RWPE2 (cell line): Measurements from ENCODE around the gene IPO8.

Experiments
- ATAC-seq: fragments of 200-7000 bp; cut with Tn5 transposase; 3 replicates; pipeline ENCODE4 v1.9.1; 2021; ENCODE audit warnings: low read depth
- DNase-seq: peaks from one replicate; pipeline ENCODE4 v3.0.0-alpha.2; 2020; ENCODE audit warnings: low spot score
- H3K27ac ChIP-seq: fragments of 450-650 bp; 2 replicates; pipeline ENCODE4 v1.5.1; 2017; ENCODE audit warnings: mild to moderate bottlenecking; ENCODE audit not compliant: poor library complexity, severe bottlenecking
- H3K27me3 ChIP-seq: fragments of 250-450 bp; sonication (Bioruptor Pico); 2 replicates; pipeline ENCODE4 v1.5.1; 2021; ENCODE audit warnings: mild to moderate bottlenecking, moderate library complexity; ENCODE audit not compliant: insufficient read depth, poor library complexity, severe bottlenecking
- H3K36me3 ChIP-seq: fragments of 250-450 bp; sonication (Bioruptor Pico); 2 replicates; pipeline ENCODE4 v1.5.1; 2020; ENCODE audit warnings: low read depth, mild to moderate bottlenecking, moderate library complexity
- H3K4me1 ChIP-seq: fragments of 250-450 bp; sonication (Bioruptor Pico); 2 replicates; pipeline ENCODE4 v1.5.1; 2021; ENCODE audit warnings: mild to moderate bottlenecking, moderate library complexity; ENCODE audit not compliant: insufficient read depth, poor library complexity, severe bottlenecking
- H3K4me3 ChIP-seq: fragments of 250-450 bp; sonication (Bioruptor Pico); 2 replicates; pipeline ENCODE4 v1.5.1; 2021; ENCODE audit warnings: mild to moderate bottlenecking, moderate library complexity; ENCODE audit not compliant: severe bottlenecking
- H3K9me3 ChIP-seq: fragments of 250-450 bp; sonication (Bioruptor Pico); 2 replicates; pipeline ENCODE4 v1.5.1; 2021; ENCODE audit warnings: mild to moderate bottlenecking, moderate library complexity; ENCODE audit not compliant: severe bottlenecking
- TF ChIP-seq, protein P1 (sequence below): fragments of 450-650 bp; IDR thresholded peaks from one replicate; pipeline ENCODE4 v1.5.1; 2017; ENCODE audit warnings: mild to moderate bottlenecking, moderate library complexity; ENCODE audit not compliant: poor library complexity, severe bottlenecking

The IPO8 gene

DNA sequence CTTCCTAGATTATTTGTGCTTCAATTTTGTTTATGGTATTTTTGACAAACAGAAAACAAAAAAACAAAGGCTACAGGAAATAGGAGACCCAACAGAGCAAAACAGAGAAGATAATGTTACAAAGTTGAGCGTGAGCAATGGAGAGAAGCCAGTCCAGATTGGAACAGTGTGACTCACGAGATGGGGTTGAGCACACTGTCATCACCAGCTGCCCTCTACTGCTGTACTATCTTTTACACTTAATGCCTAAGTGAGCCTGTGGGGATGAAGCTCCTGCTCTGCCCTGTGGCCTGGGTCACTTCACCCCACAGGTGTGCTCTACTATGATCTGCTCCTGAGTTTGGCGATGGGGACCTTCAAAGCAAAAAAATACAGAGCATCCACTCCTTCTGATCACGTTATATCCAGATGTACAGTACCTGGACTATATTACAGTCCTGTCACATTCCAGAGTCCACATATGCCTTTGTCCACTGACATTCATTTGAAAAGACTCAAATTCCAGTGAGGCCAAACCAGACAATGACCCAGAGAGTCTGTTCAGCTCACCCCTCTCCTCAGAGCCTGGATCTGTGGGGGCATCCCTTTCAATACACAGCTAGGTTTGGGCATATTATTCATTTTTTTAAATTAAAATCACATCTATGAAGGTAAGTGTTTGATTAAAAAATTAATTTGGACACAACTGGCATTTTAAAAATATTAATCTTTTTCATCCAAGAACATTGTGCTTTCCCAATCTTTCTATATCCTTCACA lies 4.4 kb downstream of the IPO8 start:
- H3K4me1 ChIP-seq: peaks cover 10% of the 10 kb centered on the region
- no peak overlapping the region for H3K4me3 ChIP-seq
- H3K27ac ChIP-seq: peak overlapping the region; percentile 20
- no peaks in the 10 kb centered on the region for H3K9me3 ChIP-seq
- DNase-seq (no peak), ATAC-seq (peak; percentile 88)
- no peaks in the 10 kb centered on the region for H3K27me3 ChIP-seq
- 0 out of 2 replicates have a peak, but pooled peaks cover 7% of the 10 kb centered on the region for H3K36me3 ChIP-seq
- TF ChIP-seq, protein P1, sequence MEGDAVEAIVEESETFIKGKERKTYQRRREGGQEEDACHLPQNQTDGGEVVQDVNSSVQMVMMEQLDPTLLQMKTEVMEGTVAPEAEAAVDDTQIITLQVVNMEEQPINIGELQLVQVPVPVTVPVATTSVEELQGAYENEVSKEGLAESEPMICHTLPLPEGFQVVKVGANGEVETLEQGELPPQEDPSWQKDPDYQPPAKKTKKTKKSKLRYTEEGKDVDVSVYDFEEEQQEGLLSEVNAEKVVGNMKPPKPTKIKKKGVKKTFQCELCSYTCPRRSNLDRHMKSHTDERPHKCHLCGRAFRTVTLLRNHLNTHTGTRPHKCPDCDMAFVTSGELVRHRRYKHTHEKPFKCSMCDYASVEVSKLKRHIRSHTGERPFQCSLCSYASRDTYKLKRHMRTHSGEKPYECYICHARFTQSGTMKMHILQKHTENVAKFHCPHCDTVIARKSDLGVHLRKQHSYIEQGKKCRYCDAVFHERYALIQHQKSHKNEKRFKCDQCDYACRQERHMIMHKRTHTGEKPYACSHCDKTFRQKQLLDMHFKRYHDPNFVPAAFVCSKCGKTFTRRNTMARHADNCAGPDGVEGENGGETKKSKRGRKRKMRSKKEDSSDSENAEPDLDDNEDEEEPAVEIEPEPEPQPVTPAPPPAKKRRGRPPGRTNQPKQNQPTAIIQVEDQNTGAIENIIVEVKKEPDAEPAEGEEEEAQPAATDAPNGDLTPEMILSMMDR: no peak

DNA sequence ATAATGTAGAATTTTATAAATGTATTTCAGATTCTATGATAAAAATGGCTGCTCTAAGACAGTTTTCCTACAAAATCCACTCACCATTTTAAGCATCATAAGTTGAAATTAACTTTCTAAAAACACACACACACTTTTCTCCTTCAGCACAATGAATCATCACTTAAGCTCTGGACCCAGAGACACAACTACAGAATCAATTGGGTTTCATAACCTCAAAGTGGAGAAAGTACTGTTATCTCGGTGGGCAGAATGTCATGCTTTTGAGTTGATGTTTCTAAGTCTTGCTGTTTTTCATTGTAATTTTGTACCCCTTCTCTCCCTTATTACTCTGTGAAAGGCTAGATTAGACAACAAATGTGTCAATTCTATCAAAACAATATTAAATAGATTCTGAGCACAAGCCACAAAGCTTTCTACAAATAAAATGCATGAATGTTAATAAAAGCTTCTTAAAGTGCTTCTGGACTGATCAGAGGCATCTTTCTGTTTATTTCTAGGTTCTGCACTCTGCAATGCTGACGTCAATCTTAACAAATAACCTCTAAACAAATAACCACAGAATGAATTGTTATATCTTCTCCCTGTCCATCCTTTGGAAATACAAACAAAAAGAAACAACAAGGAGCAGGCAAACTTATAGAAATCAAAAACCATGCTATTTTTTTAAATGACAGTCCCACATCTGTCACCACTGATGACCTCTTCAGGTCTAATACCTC lies 8.2 kb downstream of the IPO8 start:
- Histone ChIP-seq H3K4me3 (no peak overlapping the region), H3K27ac (no peak overlapping the region), H3K36me3 (0 out of 2 replicates have a peak, but pooled peaks cover 7% of the 10 kb centered on the region), H3K4me1 (peaks cover 10% of the 10 kb centered on the region), H3K27me3 (no peaks in the 10 kb centered on the region), H3K9me3 (no peaks in the 10 kb centered on the region)
- TF ChIP-seq, protein P1: no peak
- ATAC-seq: no peak
- no peak for DNase-seq

DNA sequence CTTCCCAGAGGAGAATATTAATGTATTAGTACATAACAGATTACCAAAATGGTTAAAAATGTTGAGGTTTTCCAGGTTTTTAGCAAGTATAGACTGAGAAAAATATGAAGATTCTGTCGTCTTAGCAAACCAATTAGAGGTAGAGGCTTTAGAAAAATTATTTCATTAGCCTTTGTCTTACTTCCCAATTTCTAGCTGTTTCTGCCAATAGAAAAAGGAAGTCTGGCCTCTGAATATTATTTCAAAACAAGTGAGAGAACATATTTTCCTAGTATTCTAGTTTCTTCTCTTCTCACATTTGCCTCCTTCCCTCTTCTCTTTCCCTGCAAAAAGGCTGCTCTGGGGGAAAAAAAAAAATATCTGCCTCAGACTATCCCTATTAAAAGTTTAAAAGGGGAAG lies 16.4 kb downstream of the IPO8 start:
- TF ChIP-seq, protein P1: no peak
- H3K27ac ChIP-seq: no peak overlapping the region
- H3K4me3 ChIP-seq: no peak overlapping the region
- no peaks in the 10 kb centered on the region for H3K9me3 ChIP-seq
- no peak for DNase-seq
- no peaks in the 10 kb centered on the region for H3K36me3 ChIP-seq
- no peaks in the 10 kb centered on the region for H3K27me3 ChIP-seq
- no peaks in the 10 kb centered on the region for H3K4me1 ChIP-seq
- ATAC-seq: no peak

DNA sequence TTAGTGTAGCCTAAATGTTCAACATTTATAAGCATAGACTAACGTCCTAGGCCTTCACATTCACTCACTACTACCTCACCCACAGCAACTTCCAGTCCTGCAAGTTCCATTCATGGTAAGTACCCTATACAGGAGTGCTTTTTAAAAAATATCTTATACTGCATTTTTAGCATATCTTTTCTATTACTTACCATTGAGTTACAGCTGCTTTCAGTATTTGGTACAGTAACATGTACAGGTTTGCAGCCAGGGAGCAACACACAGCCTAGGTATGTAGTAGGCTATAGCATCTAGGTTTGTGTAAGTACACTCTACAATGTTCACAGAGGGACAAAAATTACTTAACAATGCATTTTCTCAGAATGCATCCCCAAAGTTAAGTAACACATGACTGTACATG lies 17.4 kb downstream of the IPO8 start:
- no peaks in the 10 kb centered on the region for H3K36me3 ChIP-seq

More for the DNA sequence above, 17.4 kb downstream of the IPO8 start:
- Histone ChIP-seq H3K9me3 (no peaks in the 10 kb centered on the region), H3K27me3 (no peaks in the 10 kb centered on the region), H3K4me1 (no peaks in the 10 kb centered on the region), H3K27ac (no peak overlapping the region), H3K4me3 (no peak overlapping the region)
- TF ChIP-seq, protein P1: no peak
- no peak for ATAC-seq
- no peak for DNase-seq
